SK-N-SH (cell line): Measurements from ENCODE around the gene FRMD3. TPM values are rescaled to one million over a fixed set of nuclear protein-coding genes. Genes with fewer than 3 reads are reported as not detected.

Source experiments
- CTCF ChIA-PET: fragments of 300-600, 350-600 bp; formaldehyde crosslinking; extraction: SDS; loops from one replicate; lab custom pipeline; 2021; lab: Yijun Ruan, JAX
- POLR2A ChIA-PET: fragments of 350-600 bp; sonication (Branson Sonifier 250); formaldehyde crosslinking; extraction: SDS; loops from one replicate; lab custom pipeline; 2020; ENCODE audit warnings: antibody characterized with exemption, inconsistent platforms; lab: Yijun Ruan, JAX
- DNase-seq: peaks from one replicate; pipeline ENCODE4 v3.0.0; 2012
- H2AFZ ChIP-seq: fragments of 200-600 bp; sonication (generic); 2 replicates; pipeline ENCODE4 v1.8.1; 2016; ENCODE audit warnings: antibody characterized with exemption, mild to moderate bottlenecking, low read depth
- H3F3A ChIP-seq: fragments of 200-600 bp; sonication (generic); replicated peaks from 2 replicates; pipeline ENCODE3; 2016; ENCODE audit warnings: antibody characterized with exemption, mild to moderate bottlenecking; ENCODE audit not compliant: insufficient read depth
- H3K27ac ChIP-seq, 2 experiments: fragments of 200-500 bp in 1 of 2; fragments of 200-600 bp in 1 of 2; sonication (Bioruptor generic) in 1 of 2; sonication (generic), shearing (Covaris generic) in 1 of 2; 2 replicates each; pipeline versions ENCODE4 v1.5.1 to v1.6.1; 2014 to 2016; ENCODE audit warnings: low read depth in 2 of 2, inconsistent platforms in 1 of 2, low read length in 1 of 2, mild to moderate bottlenecking in 1 of 2, mixed read lengths in 1 of 2
- H3K27me3 ChIP-seq: fragments of 200-600 bp; sonication (generic), shearing (Covaris generic); 2 replicates; pipeline ENCODE4 v1.6.1; 2016; ENCODE audit warnings: mixed run types; ENCODE audit not compliant: insufficient read depth
- H3K36me3 ChIP-seq, 2 experiments: fragments of 200-500 bp in 1 of 2; fragments of 200-600 bp in 1 of 2; sonication (Bioruptor generic) in 1 of 2; sonication (generic) in 1 of 2; replicated peaks in 1 of 2; 2 replicates each; pipeline versions ENCODE3 to v1.5.1; 2014 to 2016; ENCODE audit warnings: low read length in 1 of 2, mild to moderate bottlenecking in 1 of 2; ENCODE audit not compliant: insufficient read depth in 2 of 2, control insufficient read depth in 1 of 2
- H3K4me1 ChIP-seq, 2 experiments: fragments of 200-500 bp in 1 of 2; fragments of 200-600 bp in 1 of 2; sonication (Bioruptor generic) in 1 of 2; sonication (generic), shearing (Covaris generic) in 1 of 2; 2 replicates each; pipeline versions ENCODE4 v1.5.1 to v1.6.1; 2014 to 2016; ENCODE audit warnings: low read depth in 1 of 2, low read length in 1 of 2, mixed run types in 1 of 2; ENCODE audit not compliant: insufficient read depth in 2 of 2, control insufficient read depth in 1 of 2
- H3K4me2 ChIP-seq: fragments of 200-600 bp; sonication (generic), shearing (Covaris generic); 2 replicates; pipeline ENCODE4 v1.6.1; 2017; ENCODE audit warnings: mixed run types
- H3K4me3 ChIP-seq, 2 experiments: fragments of 200-500 bp in 1 of 2; fragments of 200-600 bp in 1 of 2; sonication (Bioruptor generic) in 1 of 2; sonication (generic), shearing (Covaris generic) in 1 of 2; 2 replicates each; pipeline versions ENCODE4 v1.5.1 to v1.8.1; 2014 to 2016; ENCODE audit warnings: low read depth in 2 of 2, inconsistent platforms in 1 of 2, low read length in 1 of 2, mild to moderate bottlenecking in 1 of 2, mixed read lengths in 1 of 2, moderate library complexity in 1 of 2
- H3K79me2 ChIP-seq: fragments of 200-600 bp; sonication (generic); 2 replicates; pipeline ENCODE4 v1.8.1; 2017; ENCODE audit warnings: mild to moderate bottlenecking; ENCODE audit not compliant: insufficient read depth
- H3K9ac ChIP-seq: fragments of 200-600 bp; sonication (generic); 2 replicates; pipeline ENCODE4 v1.6.1; 2017; ENCODE audit warnings: mixed run types
- H3K9me2 ChIP-seq: fragments of 200-600 bp; sonication (generic); 2 replicates; pipeline ENCODE4 v1.6.1; 2017; ENCODE audit warnings: mixed run types
- H3K9me3 ChIP-seq: fragments of 200-600 bp; sonication (generic); 2 replicates; pipeline ENCODE4 v1.6.1; 2017; ENCODE audit warnings: mixed run types, mild to moderate bottlenecking, moderate library complexity
- H4K20me1 ChIP-seq: fragments of 200-600 bp; sonication (generic); 2 replicates; pipeline ENCODE4 v1.6.1; 2017; ENCODE audit warnings: mild to moderate bottlenecking, mixed run types; ENCODE audit not compliant: insufficient read depth
- EP300 ChIP-seq, 2 experiments: IDR thresholded peaks; 2 replicates each; pipeline versions ENCODE4 v1.4.0 to v1.6.1; 2012; ENCODE audit warnings: borderline replicate concordance in 1 of 2, low read depth in 1 of 2, low read length in 1 of 2
- PBX3 ChIP-seq: IDR thresholded peaks from 2 replicates; pipeline ENCODE4; 2012
- RXRA ChIP-seq: IDR thresholded peaks from 2 replicates; pipeline ENCODE4 v1.4.0; 2012; ENCODE audit warnings: low read depth, mild to moderate bottlenecking, borderline replicate concordance
- TCF12 ChIP-seq: IDR thresholded peaks from 2 replicates; pipeline ENCODE4 v1.4.0; 2012
- TEAD4 ChIP-seq: IDR thresholded peaks from 2 replicates; pipeline ENCODE4 v1.4.0; 2012; ENCODE audit warnings: mild to moderate bottlenecking, borderline replicate concordance; ENCODE audit not compliant: insufficient read depth
- USF2 ChIP-seq: fragments of 150-350 bp; IDR thresholded peaks from 2 replicates; pipeline ENCODE4 v1.6.1; 2017; ENCODE audit warnings: antibody characterized with exemption, low read length, low read depth, borderline replicate concordance
- WGBS: methylation state at CpG from one replicate; pipeline ENCODE4 v1.1.6; 2017; ENCODE audit warnings: low lambda C conversion rate; 5-methylcytosine and 5-hydroxymethylcytosine counted together
- polyA plus RNA-seq, 3 experiments: library from polyadenylated mRNA; depleted of rRNA; stranded (reverse); fragments of >200 nt; gene quantifications; 2 replicates each; pipeline ENCODE4 v1.2.3, GENCODE V29; 2012
- TF ChIP-seq, protein P1 (sequence below): IDR thresholded peaks from 2 replicates; pipeline ENCODE4 v1.6.1; 2012; ENCODE audit warnings: mild to moderate bottlenecking, low read depth, low read length, moderate library complexity

The FRMD3 gene
- polyA plus RNA-seq, 1 of the 3 experiments (the other 2 are of a cell fraction) = 0.89 TPM

- TF ChIP-seq, protein P1, sequence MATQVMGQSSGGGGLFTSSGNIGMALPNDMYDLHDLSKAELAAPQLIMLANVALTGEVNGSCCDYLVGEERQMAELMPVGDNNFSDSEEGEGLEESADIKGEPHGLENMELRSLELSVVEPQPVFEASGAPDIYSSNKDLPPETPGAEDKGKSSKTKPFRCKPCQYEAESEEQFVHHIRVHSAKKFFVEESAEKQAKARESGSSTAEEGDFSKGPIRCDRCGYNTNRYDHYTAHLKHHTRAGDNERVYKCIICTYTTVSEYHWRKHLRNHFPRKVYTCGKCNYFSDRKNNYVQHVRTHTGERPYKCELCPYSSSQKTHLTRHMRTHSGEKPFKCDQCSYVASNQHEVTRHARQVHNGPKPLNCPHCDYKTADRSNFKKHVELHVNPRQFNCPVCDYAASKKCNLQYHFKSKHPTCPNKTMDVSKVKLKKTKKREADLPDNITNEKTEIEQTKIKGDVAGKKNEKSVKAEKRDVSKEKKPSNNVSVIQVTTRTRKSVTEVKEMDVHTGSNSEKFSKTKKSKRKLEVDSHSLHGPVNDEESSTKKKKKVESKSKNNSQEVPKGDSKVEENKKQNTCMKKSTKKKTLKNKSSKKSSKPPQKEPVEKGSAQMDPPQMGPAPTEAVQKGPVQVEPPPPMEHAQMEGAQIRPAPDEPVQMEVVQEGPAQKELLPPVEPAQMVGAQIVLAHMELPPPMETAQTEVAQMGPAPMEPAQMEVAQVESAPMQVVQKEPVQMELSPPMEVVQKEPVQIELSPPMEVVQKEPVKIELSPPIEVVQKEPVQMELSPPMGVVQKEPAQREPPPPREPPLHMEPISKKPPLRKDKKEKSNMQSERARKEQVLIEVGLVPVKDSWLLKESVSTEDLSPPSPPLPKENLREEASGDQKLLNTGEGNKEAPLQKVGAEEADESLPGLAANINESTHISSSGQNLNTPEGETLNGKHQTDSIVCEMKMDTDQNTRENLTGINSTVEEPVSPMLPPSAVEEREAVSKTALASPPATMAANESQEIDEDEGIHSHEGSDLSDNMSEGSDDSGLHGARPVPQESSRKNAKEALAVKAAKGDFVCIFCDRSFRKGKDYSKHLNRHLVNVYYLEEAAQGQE = no peak
- TF ChIP-seq TEAD4 (peak; percentile 79), PBX3 (peak; percentile 45; the same call in 1 of the 2 replicates), USF2 (no peak)
These were observed 106.0 kb downstream of the FRMD3 start (continued) for GRCh38 chr9:83432104-83432627.

- no peak overlapping the region for H2AFZ ChIP-seq
- TF ChIP-seq RXRA (0 out of 2 replicates have a peak, but pooled peaks have one; percentile 13), TCF12 (0 out of 2 replicates have a peak, but pooled peaks have one; percentile 5), EP300 (IDR thresholded peaks at IDR 0.05; ENCODE audit: borderline replicate concordance in 1 of 2, low read depth in 1 of 2, low read length in 1 of 2) (no peak)
- TF ChIP-seq, all 33 proteins: peak for 2
- no peak for DNase-seq
- ChIA-PET POLR2A (interaction anchor here (0.7 kb wide), 1 partner anchor 47 kb away, joined by 3 read pairs; no protein-coding TSS in a partner anchor), CTCF (interaction anchor here (0.7 to 1.7 kb wide), 5 partner anchors 9 to 126 kb away, joined by 3 to 4 read pairs (median 4); no protein-coding TSS in a partner anchor)
- H3K36me3 ChIP-seq = no peaks in the 10 kb centered on the region
- H3F3A ChIP-seq = peaks cover 10% of the 10 kb centered on the region
- H3K4me3 ChIP-seq = no peak overlapping the region
- no peaks in the 10 kb centered on the region for H3K9me2 ChIP-seq
- peak overlapping the region; percentile 62 to 74 for H3K27ac ChIP-seq
- H3K79me2 ChIP-seq = peaks cover 28% of the 10 kb centered on the region; the same call in 1 of the 2 replicates
- H4K20me1 ChIP-seq = no peaks in the 10 kb centered on the region
- no peaks in the 10 kb centered on the region for H3K9me3 ChIP-seq
- peak overlapping the region; percentile 58; the same call in 1 of the 2 replicates for H3K4me2 ChIP-seq
- no peak overlapping the region for H3K9ac ChIP-seq
- H3K27me3 ChIP-seq = no peaks in the 10 kb centered on the region
- peaks cover 0 to 28% of the 10 kb centered on the region in 2 experiments; a peak in 2 of 4 replicates for H3K4me1 ChIP-seq
- 69% methylated on average over 7 of the region's 7 CpGs for WGBS
These were observed 106.8 kb downstream of the FRMD3 start for GRCh38 chr9:83431101-83432060.
